Right hindlimb (tissue), 1 donor: Measurements from ENCODE around the gene STUM.

ENCODE experiments used
- DNase-seq: peaks from one replicate; pipeline ENCODE4 v3.0.0-alpha.2; 2018

Gene STUM

GRCh38 chr1:226643177-226643576, 94.6 kb downstream of the STUM start:
- DNase-seq, result no peak

- DNase-seq, result no peak
These were observed 95.3 kb downstream of the STUM start for GRCh38 chr1:226643611-226644540.

GRCh38 chr1:226644541-226645176, 96.1 kb downstream of the STUM start:
- DNase-seq, result no peak

- no peak for DNase-seq
These were observed 96.9 kb downstream of the STUM start for GRCh38 chr1:226645279-226645976.

GRCh38 chr1:226646026-226646869, 97.7 kb downstream of the STUM start:
- no peak for DNase-seq

GRCh38 chr1:226646870-226647449, 98.4 kb downstream of the STUM start:
- DNase-seq, result no peak

- DNase-seq, result no peak
These were observed 99.2 kb downstream of the STUM start for GRCh38 chr1:226647719-226648118.

- no peak for DNase-seq
These were observed 99.9 kb downstream of the STUM start for GRCh38 chr1:226648421-226648820.

GRCh38 chr1:226649244-226649643, 100.7 kb downstream of the STUM start:
- DNase-seq, result no peak

- no peak for DNase-seq
These were observed 101.2 kb downstream of the STUM start for GRCh38 chr1:226649780-226650179.

GRCh38 chr1:226650236-226650841, 101.8 kb downstream of the STUM start:
- no peak for DNase-seq

GRCh38 chr1:226651041-226651731, 102.6 kb downstream of the STUM start:
- no peak for DNase-seq

GRCh38 chr1:226651732-226652105, 103.2 kb downstream of the STUM start:
- DNase-seq, result no peak

GRCh38 chr1:226652613-226653012, 104.0 kb downstream of the STUM start:
- no peak for DNase-seq

GRCh38 chr1:226653311-226653921, 104.9 kb downstream of the STUM start:
- no peak for DNase-seq

GRCh38 chr1:226654046-226654667, 105.6 kb downstream of the STUM start:
- DNase-seq, result no peak

GRCh38 chr1:226654668-226655055, 106.1 kb downstream of the STUM start:
- DNase-seq, result no peak

- no peak for DNase-seq
These were observed 106.9 kb downstream of the STUM start for GRCh38 chr1:226655251-226656163.

- no peak for DNase-seq
These were observed 107.6 kb downstream of the STUM start for GRCh38 chr1:226656201-226656600.
